Neural cell (in vitro differentiated cells): ENCODE measurements around the gene SF3B1. TPM values are rescaled to one million over a fixed set of nuclear protein-coding genes. Genes with fewer than 3 reads are reported as not detected.
A peak's percentile ranks its signal among the peaks of the same experiment; 100 is the strongest.

Experiments used
- H2AFZ ChIP-seq: fragments of 200-600, 300-800 bp; sonication (generic), shearing (Covaris generic); 2 replicates; pipeline ENCODE4 v1.6.0; 2014; ENCODE audit warnings: low read depth, mild to moderate bottlenecking, antibody characterized with exemption, low read length, moderate library complexity
- H3F3A ChIP-seq: fragments of 200-600 bp; shearing (Covaris generic); 2 replicates; pipeline ENCODE4 v1.6.1; 2016; ENCODE audit warnings: mild to moderate bottlenecking, moderate library complexity, mixed read lengths, antibody characterized with exemption, low read length; ENCODE audit not compliant: insufficient read depth, poor library complexity, severe bottlenecking
- H3K27ac ChIP-seq: fragments of 200-600, 300-800 bp; sonication (generic), shearing (Covaris generic); 2 replicates; pipeline ENCODE4 v1.5.1; 2014; ENCODE audit warnings: mild to moderate bottlenecking, low read length, moderate library complexity
- H3K27me3 ChIP-seq: fragments of 300-800, 200-600 bp; sonication (generic), shearing (Covaris generic); 2 replicates; pipeline ENCODE4 v1.6.0; 2014; ENCODE audit warnings: mild to moderate bottlenecking, low read depth, low read length, moderate library complexity; ENCODE audit not compliant: insufficient read depth
- H3K36me3 ChIP-seq: fragments of 300-800, 200-600 bp; sonication (generic), shearing (Covaris generic); 2 replicates; pipeline ENCODE4 v1.5.1; 2014; ENCODE audit warnings: mild to moderate bottlenecking, antibody characterized with exemption, low read length, moderate library complexity; ENCODE audit not compliant: insufficient read depth
- H3K4me2 ChIP-seq: fragments of 300-800, 200-600 bp; sonication (generic), shearing (Covaris generic); 2 replicates; pipeline ENCODE4 v1.6.0; 2014; ENCODE audit warnings: mild to moderate bottlenecking, low read length
- H3K4me3 ChIP-seq: fragments of 300-800, 200-600 bp; sonication (generic), shearing (Covaris generic); 2 replicates; pipeline ENCODE4 v1.5.1; 2014; ENCODE audit warnings: mild to moderate bottlenecking, low read length, moderate library complexity
- H3K79me2 ChIP-seq: fragments of 200-600 bp; shearing (Covaris generic); replicated peaks from 2 replicates; pipeline ENCODE4 v1.6.0; 2014; ENCODE audit warnings: mild to moderate bottlenecking, low read length, moderate library complexity; ENCODE audit not compliant: insufficient read depth
- H3K9ac ChIP-seq: fragments of 300-800, 200-600 bp; sonication (generic), shearing (Covaris generic); 2 replicates; pipeline ENCODE4 v1.6.1; 2016; ENCODE audit warnings: mild to moderate bottlenecking, low read length, mixed read lengths
- H3K9me2 ChIP-seq: fragments of 200-600 bp; shearing (Covaris generic); 2 replicates; pipeline ENCODE4 v1.6.1; 2016; ENCODE audit warnings: mild to moderate bottlenecking, low read length, mixed read lengths; ENCODE audit not compliant: insufficient read depth
- H3K9me3 ChIP-seq: fragments of 200-600, 300-800 bp; sonication (generic), shearing (Covaris generic); 2 replicates; pipeline ENCODE4 v1.6.1; 2016; ENCODE audit warnings: mild to moderate bottlenecking, mixed run types, low read length, moderate library complexity, mixed read lengths
- H4K20me1 ChIP-seq: fragments of 200-600 bp; shearing (Covaris generic); 2 replicates; pipeline ENCODE4 v1.6.1; 2016; ENCODE audit warnings: mild to moderate bottlenecking, mixed run types; ENCODE audit not compliant: insufficient read depth
- EP300 ChIP-seq: fragments of 450-650 bp; conservative IDR thresholded peaks from 2 replicates; pipeline ENCODE4 v1.6.1; 2014; ENCODE audit warnings: antibody characterized with exemption, mild to moderate bottlenecking, moderate library complexity; ENCODE audit not compliant: poor library complexity, severe bottlenecking
- EZH2 ChIP-seq: fragments of 200-600, 300-800 bp; shearing (Covaris generic), sonication (generic); IDR thresholded peaks from 2 replicates; pipeline ENCODE4 v1.6.1; 2014; ENCODE audit warnings: antibody characterized with exemption, low read length, borderline replicate concordance, mild to moderate bottlenecking; ENCODE audit not compliant: insufficient read depth, poor library complexity, severe bottlenecking
- MXI1 ChIP-seq: fragments of 450-650 bp; conservative IDR thresholded peaks from 2 replicates; pipeline ENCODE4 v1.6.1; 2014; ENCODE audit warnings: antibody characterized with exemption, mild to moderate bottlenecking; ENCODE audit not compliant: poor library complexity, severe bottlenecking
- POLR2AphosphoS5 ChIP-seq: IDR thresholded peaks from 2 replicates; pipeline ENCODE4 v1.6.1; 2012
- RAD21 ChIP-seq: fragments of 450-650 bp; conservative IDR thresholded peaks from 2 replicates; pipeline ENCODE4 v1.6.1; 2014; ENCODE audit warnings: antibody characterized with exemption, mild to moderate bottlenecking, moderate library complexity
- REST ChIP-seq: IDR thresholded peaks from 2 replicates; pipeline ENCODE4 v1.6.1; 2012; ENCODE audit warnings: borderline replicate concordance
- SMC3 ChIP-seq: fragments of 450-650 bp; conservative IDR thresholded peaks from 2 replicates; pipeline ENCODE4 v1.6.1; 2014; ENCODE audit warnings: antibody characterized with exemption, mild to moderate bottlenecking, moderate library complexity; ENCODE audit not compliant: poor library complexity
- TAF1 ChIP-seq: IDR thresholded peaks from 2 replicates; pipeline ENCODE4 v1.6.1; 2012; ENCODE audit warnings: low read depth
- polyA plus RNA-seq: library from polyadenylated mRNA; depleted of rRNA; stranded (reverse); fragments of >200 nt; gene quantifications from 2 replicates; pipeline ENCODE4 v1.2.3, GENCODE V29; 2014
- TF ChIP-seq, protein P1 (sequence below): fragments of 450-650 bp; IDR thresholded peaks from 2 replicates; pipeline ENCODE4 v1.5.1; 2014; ENCODE audit warnings: antibody characterized with exemption, mild to moderate bottlenecking, moderate library complexity; ENCODE audit not compliant: poor library complexity, severe bottlenecking

SF3B1 gene
- polyA plus RNA-seq, 1 donor from 2014 or later, result 1,143 TPM

- H3K9me2 ChIP-seq, result no peaks in the 10 kb centered on the region
- H3K4me3 ChIP-seq, result peak overlapping the region; percentile 88
- H3K36me3 ChIP-seq, result no peaks in the 10 kb centered on the region
- H3K27me3 ChIP-seq, result no peaks in the 10 kb centered on the region
- no peaks in the 10 kb centered on the region for H3K9me3 ChIP-seq
- H3K79me2 ChIP-seq, result peaks cover 22% of the 10 kb centered on the region
- peak overlapping the region; percentile 87 for H3K4me2 ChIP-seq
- TF ChIP-seq REST (no peak), RAD21 (no peak), TAF1 (no peak), POLR2AphosphoS5 (no peak), SMC3 (no peak)
- peak overlapping the region; percentile 96 for H2AFZ ChIP-seq
- no peaks in the 10 kb centered on the region for H4K20me1 ChIP-seq
- peak overlapping the region; percentile 82 for H3K9ac ChIP-seq
- peak overlapping the region; percentile 83 for H3K27ac ChIP-seq
- peaks cover 3% of the 10 kb centered on the region for H3F3A ChIP-seq
Observed at GRCh38 chr2:197453914-197454398, 19.1 kb upstream of the SF3B1 start.

GRCh38 chr2:197453123-197453913, 18.5 kb upstream of the SF3B1 start, which contains the start of gene COQ10B:
Gene COQ10B, plus strand, starts transcription at chr2:197453552. Its CDS starts 9 bp downstream, at chr2:197453561.
- Histone ChIP-seq H3K79me2 (peaks cover 22% of the 10 kb centered on the region), H3K27ac (peak within 1 kb of the TSS; percentile 90), H3K27me3 (no peaks in the 10 kb centered on the region), H3K9me3 (no peaks in the 10 kb centered on the region), H3K36me3 (no peaks in the 10 kb centered on the region), H3K9ac (peak within 1 kb of the TSS; percentile 84), H3F3A (peaks cover 3% of the 10 kb centered on the region), H3K4me2 (peak within 1 kb of the TSS; percentile 87), H4K20me1 (no peaks in the 10 kb centered on the region), H3K4me3 (peak within 1 kb of the TSS; percentile 88), H3K9me2 (no peaks in the 10 kb centered on the region), H2AFZ (peak within 1 kb of the TSS; percentile 96)
- TF ChIP-seq REST (no peak), SMC3 (peak; percentile 38), MXI1 (peak; percentile 75), TAF1 (peak; percentile 38), EZH2 (no peak), EP300 (peak; percentile 73), RAD21 (peak; percentile 17), POLR2AphosphoS5 (peak; percentile 94)
- TF ChIP-seq, protein P1, sequence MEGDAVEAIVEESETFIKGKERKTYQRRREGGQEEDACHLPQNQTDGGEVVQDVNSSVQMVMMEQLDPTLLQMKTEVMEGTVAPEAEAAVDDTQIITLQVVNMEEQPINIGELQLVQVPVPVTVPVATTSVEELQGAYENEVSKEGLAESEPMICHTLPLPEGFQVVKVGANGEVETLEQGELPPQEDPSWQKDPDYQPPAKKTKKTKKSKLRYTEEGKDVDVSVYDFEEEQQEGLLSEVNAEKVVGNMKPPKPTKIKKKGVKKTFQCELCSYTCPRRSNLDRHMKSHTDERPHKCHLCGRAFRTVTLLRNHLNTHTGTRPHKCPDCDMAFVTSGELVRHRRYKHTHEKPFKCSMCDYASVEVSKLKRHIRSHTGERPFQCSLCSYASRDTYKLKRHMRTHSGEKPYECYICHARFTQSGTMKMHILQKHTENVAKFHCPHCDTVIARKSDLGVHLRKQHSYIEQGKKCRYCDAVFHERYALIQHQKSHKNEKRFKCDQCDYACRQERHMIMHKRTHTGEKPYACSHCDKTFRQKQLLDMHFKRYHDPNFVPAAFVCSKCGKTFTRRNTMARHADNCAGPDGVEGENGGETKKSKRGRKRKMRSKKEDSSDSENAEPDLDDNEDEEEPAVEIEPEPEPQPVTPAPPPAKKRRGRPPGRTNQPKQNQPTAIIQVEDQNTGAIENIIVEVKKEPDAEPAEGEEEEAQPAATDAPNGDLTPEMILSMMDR, result peak; percentile 73
